ENCODE results near the gene CHRNE.
"Not testable (repeated sequence)": the region's sequence is repeated elsewhere in the genome, so short reads cannot be mapped to it uniquely, and the experiment has no call there.

The CHRNE gene

DNA sequence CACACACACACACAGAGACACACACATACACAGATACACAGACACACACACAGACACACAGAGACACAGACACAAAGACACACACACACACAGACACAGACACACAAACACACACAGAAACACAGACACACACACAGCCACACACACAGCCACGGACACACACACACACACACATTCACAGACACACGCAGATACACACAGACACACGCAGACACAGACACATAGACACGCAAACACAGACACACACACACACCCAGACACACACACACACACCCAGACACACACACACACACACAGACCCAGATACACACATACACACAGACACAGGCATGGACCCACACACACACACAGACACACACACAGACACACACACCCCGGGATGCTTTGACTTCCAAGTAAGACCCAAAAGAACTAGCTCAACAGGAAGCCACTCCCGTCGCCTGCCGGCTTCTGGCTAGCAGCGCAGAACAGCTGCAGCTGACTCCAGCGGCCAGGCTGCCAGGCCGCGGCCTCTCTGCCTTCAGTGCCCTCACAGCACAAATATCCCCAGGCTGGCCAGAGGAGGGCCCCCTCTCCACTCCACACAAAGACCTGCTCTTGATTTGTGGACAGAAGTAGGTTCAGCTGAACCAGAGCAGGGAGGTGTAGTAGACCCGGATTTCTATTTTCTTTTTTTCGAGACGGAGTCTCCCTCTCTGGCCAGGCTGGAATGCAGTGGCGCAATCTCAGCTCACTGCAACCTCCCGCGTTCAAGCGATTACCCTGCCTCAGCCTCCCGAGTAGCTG, 6.0 kb upstream of the CHRNE start:
- no peaks in the 10 kb centered on the region for H3K36me3 ChIP-seq (ENCODE audit: low read depth)
- peaks cover 16% of the 10 kb centered on the region for H3K4me1 ChIP-seq (ENCODE audit: insufficient read depth, poor library complexity, severe bottlenecking)
- H3K27me3 ChIP-seq (ENCODE audit: insufficient read depth, poor library complexity, severe bottlenecking): no peaks in the 10 kb centered on the region
- DNase-seq (ENCODE audit: low spot score) (peak; percentile 78), ATAC-seq (ENCODE audit: low read depth) (peak; percentile 84)
- peak overlapping the region; percentile 78 for H3K27ac ChIP-seq (ENCODE audit: poor library complexity, severe bottlenecking)
- H3K9me3 ChIP-seq (ENCODE audit: severe bottlenecking): no peaks in the 10 kb centered on the region
- no peak overlapping the region for H3K4me3 ChIP-seq (ENCODE audit: severe bottlenecking)
- TF ChIP-seq, protein P1, sequence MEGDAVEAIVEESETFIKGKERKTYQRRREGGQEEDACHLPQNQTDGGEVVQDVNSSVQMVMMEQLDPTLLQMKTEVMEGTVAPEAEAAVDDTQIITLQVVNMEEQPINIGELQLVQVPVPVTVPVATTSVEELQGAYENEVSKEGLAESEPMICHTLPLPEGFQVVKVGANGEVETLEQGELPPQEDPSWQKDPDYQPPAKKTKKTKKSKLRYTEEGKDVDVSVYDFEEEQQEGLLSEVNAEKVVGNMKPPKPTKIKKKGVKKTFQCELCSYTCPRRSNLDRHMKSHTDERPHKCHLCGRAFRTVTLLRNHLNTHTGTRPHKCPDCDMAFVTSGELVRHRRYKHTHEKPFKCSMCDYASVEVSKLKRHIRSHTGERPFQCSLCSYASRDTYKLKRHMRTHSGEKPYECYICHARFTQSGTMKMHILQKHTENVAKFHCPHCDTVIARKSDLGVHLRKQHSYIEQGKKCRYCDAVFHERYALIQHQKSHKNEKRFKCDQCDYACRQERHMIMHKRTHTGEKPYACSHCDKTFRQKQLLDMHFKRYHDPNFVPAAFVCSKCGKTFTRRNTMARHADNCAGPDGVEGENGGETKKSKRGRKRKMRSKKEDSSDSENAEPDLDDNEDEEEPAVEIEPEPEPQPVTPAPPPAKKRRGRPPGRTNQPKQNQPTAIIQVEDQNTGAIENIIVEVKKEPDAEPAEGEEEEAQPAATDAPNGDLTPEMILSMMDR (IDR thresholded peaks at IDR 0.05; ENCODE audit: poor library complexity, severe bottlenecking): peak; percentile 87

DNA sequence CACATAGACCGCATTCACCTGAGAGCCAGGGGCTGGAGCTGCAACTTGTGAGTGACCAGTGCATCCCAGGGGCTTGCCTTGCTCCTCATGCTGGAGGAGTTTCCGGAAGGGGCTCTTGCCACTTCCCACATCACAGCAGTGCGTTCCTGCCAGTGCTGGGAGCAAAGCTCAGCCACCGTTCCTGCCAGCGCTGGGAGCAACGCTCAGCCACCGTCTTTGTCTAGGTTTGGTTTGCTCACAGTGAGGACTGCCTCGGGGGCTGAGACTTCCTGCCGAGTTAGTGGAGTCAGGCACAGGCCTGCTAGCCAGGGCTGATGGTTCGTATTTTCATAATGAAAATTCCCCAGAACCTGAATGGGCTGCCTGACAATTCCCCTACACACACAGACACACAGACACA, 5.4 kb upstream of the CHRNE start:
- ATAC-seq (ENCODE audit: low read depth): peak; percentile 61
- H3K9me3 ChIP-seq (ENCODE audit: severe bottlenecking): no peaks in the 10 kb centered on the region
- TF ChIP-seq, protein P1 (IDR thresholded peaks at IDR 0.05; ENCODE audit: poor library complexity, severe bottlenecking): no peak
- H3K36me3 ChIP-seq (ENCODE audit: low read depth): no peaks in the 10 kb centered on the region
- H3K4me3 ChIP-seq (ENCODE audit: severe bottlenecking): no peak overlapping the region
- DNase-seq (ENCODE audit: low spot score): peak; percentile 70
- peaks cover 17% of the 10 kb centered on the region for H3K4me1 ChIP-seq (ENCODE audit: insufficient read depth, poor library complexity, severe bottlenecking)
- no peaks in the 10 kb centered on the region for H3K27me3 ChIP-seq (ENCODE audit: insufficient read depth, poor library complexity, severe bottlenecking)
- peak overlapping the region; percentile 78 for H3K27ac ChIP-seq (ENCODE audit: poor library complexity, severe bottlenecking)

DNA sequence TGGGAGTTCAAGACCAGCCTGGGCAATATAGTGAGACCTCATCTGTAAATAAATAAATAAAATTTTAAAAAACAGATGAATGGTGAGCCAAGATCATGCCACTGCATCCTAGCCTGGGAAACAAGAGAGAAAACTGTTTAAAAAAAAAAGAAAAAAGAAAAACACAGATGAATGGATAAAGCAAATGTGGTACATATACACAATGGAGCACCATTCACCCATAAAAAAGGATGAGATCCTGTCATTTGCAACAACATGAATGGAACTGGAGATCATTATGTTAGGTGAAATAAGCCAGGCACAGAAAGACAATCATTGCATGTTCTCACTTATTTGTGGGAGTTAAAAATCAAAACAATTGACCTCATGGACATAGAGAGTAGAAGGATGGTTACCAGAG, 3.7 kb upstream of the CHRNE start:
- not testable (repeated sequence) for ATAC-seq (ENCODE audit: low read depth); H3K27me3 ChIP-seq (ENCODE audit: insufficient read depth, poor library complexity, severe bottlenecking); H3K36me3 ChIP-seq (ENCODE audit: low read depth); H3K4me3 ChIP-seq (ENCODE audit: severe bottlenecking); H3K27ac ChIP-seq (ENCODE audit: poor library complexity, severe bottlenecking); H3K9me3 ChIP-seq (ENCODE audit: severe bottlenecking); DNase-seq (ENCODE audit: low spot score)
- H3K4me1 ChIP-seq (ENCODE audit: insufficient read depth, poor library complexity, severe bottlenecking): peaks cover 20% of the 10 kb centered on the region

DNA sequence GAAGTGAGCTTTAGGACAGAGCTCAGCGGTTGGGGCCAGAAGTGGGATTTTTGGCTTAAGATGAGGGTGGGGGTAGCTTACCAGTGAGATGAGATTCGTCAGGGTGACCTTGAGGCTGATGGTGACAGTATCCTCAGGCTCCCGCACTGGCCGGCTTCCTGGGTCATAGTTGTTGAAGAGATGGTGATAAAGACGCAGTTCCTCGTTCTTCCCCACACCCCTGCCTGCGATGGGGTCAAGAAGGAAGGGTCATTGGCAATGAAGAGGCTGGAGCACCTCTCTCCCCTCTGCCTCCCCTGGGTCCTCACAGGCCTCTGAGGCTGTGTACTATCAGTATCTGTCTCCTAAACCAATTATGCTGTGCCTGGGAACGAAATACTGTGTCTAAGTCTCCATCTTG, 358 bp downstream of the CHRNE start:
- DNase-seq (ENCODE audit: low spot score) (no peak), ATAC-seq (ENCODE audit: low read depth) (no peak)
- TF ChIP-seq, protein P1 (IDR thresholded peaks at IDR 0.05; ENCODE audit: poor library complexity, severe bottlenecking): no peak
- H3K4me3 ChIP-seq (ENCODE audit: severe bottlenecking): no peak overlapping the region
- H3K4me1 ChIP-seq (ENCODE audit: insufficient read depth, poor library complexity, severe bottlenecking): peaks cover 4% of the 10 kb centered on the region
- H3K36me3 ChIP-seq (ENCODE audit: low read depth): peaks cover 2% of the 10 kb centered on the region; the same call in 1 of the 2 replicates
- no peaks in the 10 kb centered on the region for H3K9me3 ChIP-seq (ENCODE audit: severe bottlenecking)
- H3K27me3 ChIP-seq (ENCODE audit: insufficient read depth, poor library complexity, severe bottlenecking): no peaks in the 10 kb centered on the region
- peak overlapping the region; percentile 9 for H3K27ac ChIP-seq (ENCODE audit: poor library complexity, severe bottlenecking)

DNA sequence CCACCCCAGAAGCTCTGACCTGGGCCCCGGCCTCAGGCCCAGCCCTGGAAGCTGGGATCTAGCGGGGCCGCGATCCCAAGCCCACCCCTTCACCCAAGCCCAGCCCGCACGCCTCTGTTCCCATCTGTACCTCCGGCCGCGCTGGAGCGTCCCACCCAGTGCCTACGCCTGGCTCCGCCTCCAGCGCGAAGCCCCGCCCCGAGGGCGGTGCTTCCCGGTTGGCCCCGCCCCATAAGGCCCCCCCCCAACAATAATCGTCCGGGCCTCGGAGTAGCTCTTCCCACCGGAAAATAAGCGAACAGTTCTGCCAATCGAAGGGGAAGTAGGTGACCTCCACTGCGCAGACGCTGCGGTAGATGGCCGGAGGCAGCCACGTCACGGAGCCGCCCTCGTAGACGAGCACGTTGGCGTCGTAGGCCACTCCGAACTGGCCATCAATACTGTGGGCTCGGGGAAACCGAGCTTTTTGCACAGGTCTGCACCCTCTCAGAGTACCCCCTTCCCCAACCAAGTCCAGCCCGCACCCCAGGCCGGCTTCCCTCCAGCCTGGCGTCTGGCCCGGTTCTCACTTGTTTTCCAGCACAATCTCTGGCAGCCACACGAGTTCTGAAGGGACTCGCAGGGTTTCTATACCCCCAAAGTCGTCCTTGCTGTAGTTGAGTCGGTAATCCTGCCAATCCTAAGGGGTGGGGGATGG, 1.1 kb downstream of the CHRNE start:
- no peaks in the 10 kb centered on the region for H3K9me3 ChIP-seq (ENCODE audit: severe bottlenecking)
- no peaks in the 10 kb centered on the region for H3K27me3 ChIP-seq (ENCODE audit: insufficient read depth, poor library complexity, severe bottlenecking)
- no peak overlapping the region for H3K4me3 ChIP-seq (ENCODE audit: severe bottlenecking)
- no peak overlapping the region for H3K27ac ChIP-seq (ENCODE audit: poor library complexity, severe bottlenecking)
- H3K36me3 ChIP-seq (ENCODE audit: low read depth): peaks cover 7% of the 10 kb centered on the region
- no peak for DNase-seq (ENCODE audit: low spot score)
- TF ChIP-seq, protein P1 (IDR thresholded peaks at IDR 0.05; ENCODE audit: poor library complexity, severe bottlenecking): no peak
- ATAC-seq (ENCODE audit: low read depth): no peak
- H3K4me1 ChIP-seq (ENCODE audit: insufficient read depth, poor library complexity, severe bottlenecking): peaks cover 4% of the 10 kb centered on the region

Data from RWPE2 (cell line).